Thyroid gland (tissue), 4 donors: ENCODE data around the gene MYO1E. TPM values are rescaled to one million over a fixed set of nuclear protein-coding genes. Genes with fewer than 3 reads are reported as not detected.

Experiments used
- DNase-seq, 2 donors: peaks; one replicate each; pipeline ENCODE4 v3.0.0-alpha.2; 2019
- H3K27ac ChIP-seq, 3 donors: fragments of 200-600 bp; sonication (generic); 1 replicate in 2 of 3; 2 replicates in 1 of 3; pipeline ENCODE4 v1.5.1; 2016 to 2019; ENCODE audit warnings: mild to moderate bottlenecking in 1 of 3, moderate library complexity in 1 of 3
- H3K27me3 ChIP-seq: fragments of 200-600 bp; sonication (generic); one replicate; pipeline ENCODE4 v1.5.1; 2019
- H3K36me3 ChIP-seq, 2 donors: fragments of 200-600 bp; sonication (generic); one replicate each; pipeline ENCODE4 v1.5.1; 2016 to 2019
- H3K4me1 ChIP-seq, 2 donors: fragments of 200-600 bp; sonication (generic); one replicate each; pipeline ENCODE4 v1.5.1; 2017 to 2019
- H3K4me3 ChIP-seq, 3 donors: fragments of 200-600 bp; sonication (generic); replicated peaks in 1 of 3; 1 replicate in 2 of 3; 2 replicates in 1 of 3; pipeline ENCODE4 v1.5.1; 2016; ENCODE audit warnings: mild to moderate bottlenecking in 1 of 3
- H3K9me3 ChIP-seq: fragments of 200-600 bp; sonication (generic); one replicate; pipeline ENCODE4 v1.5.1; 2017
- POLR2A ChIP-seq, 2 donors: fragments of 450-650 bp; IDR thresholded peaks; one replicate each; pipeline ENCODE4 v1.6.1; 2017; ENCODE audit warnings: antibody characterized with exemption in 2 of 2, mild to moderate bottlenecking in 2 of 2, moderate library complexity in 1 of 2
- WGBS, 2 donors: methylation state at CpG; one replicate each; pipeline ENCODE4 v1.1.5; 2017; 5-methylcytosine and 5-hydroxymethylcytosine counted together
- intact Hi-C: fragments of 100-400 bp; cut with DNase I; formaldehyde crosslinking; loops from one replicate; pipeline ENCODE4 v1.15.1; 2023
- total RNA-seq, 4 donors: library from RNA; depleted of rRNA; stranded (reverse); fragments of >200 nt; gene quantifications; one replicate each; pipeline ENCODE4 v1.2.3, GENCODE V29; 2016
- TF ChIP-seq, protein P1 (sequence below), 6 experiments: fragments of 200-600 bp in 3 of 6; fragments of 450-650 bp in 3 of 6; sonication (generic) in 3 of 6; IDR thresholded peaks; one replicate each; pipeline ENCODE4 v1.5.1; 2016 to 2019; ENCODE audit warnings: antibody characterized with exemption in 6 of 6, mild to moderate bottlenecking in 2 of 6, inconsistent platforms in 1 of 6, moderate library complexity in 1 of 6

MYO1E gene
- total RNA-seq, 4 donors from 2014 or later: 19.5 to 56.6 (median 34.6) TPM

DNA sequence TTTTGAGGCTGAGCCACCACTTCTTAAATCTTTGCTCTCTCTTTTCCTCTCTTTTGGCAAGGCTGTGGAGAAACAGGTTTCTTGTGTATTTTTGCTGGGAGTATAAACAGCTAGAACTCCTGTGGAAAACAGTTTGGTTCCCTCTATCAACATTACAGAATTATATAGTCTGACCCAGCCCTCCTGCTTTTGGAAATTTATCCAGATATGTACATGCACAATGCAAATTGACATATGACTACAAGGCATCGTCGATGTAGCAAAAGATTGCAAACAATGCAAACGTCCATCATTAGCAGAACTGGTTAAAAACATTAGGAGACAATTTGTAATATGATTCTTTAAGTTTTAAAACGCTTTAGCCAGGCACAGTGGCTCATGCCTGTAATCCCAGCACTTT lies 12.5 kb upstream of the MYO1E start:
- 85 to 89% methylated on average over 4 of the region's 4 CpGs for WGBS, 2 donors
- H3K27me3 ChIP-seq: no peaks in the 10 kb centered on the region
- H3K27ac ChIP-seq: no peak overlapping the region
- no peak for DNase-seq
- H3K9me3 ChIP-seq: no peaks in the 10 kb centered on the region
- TF ChIP-seq, protein P1, sequence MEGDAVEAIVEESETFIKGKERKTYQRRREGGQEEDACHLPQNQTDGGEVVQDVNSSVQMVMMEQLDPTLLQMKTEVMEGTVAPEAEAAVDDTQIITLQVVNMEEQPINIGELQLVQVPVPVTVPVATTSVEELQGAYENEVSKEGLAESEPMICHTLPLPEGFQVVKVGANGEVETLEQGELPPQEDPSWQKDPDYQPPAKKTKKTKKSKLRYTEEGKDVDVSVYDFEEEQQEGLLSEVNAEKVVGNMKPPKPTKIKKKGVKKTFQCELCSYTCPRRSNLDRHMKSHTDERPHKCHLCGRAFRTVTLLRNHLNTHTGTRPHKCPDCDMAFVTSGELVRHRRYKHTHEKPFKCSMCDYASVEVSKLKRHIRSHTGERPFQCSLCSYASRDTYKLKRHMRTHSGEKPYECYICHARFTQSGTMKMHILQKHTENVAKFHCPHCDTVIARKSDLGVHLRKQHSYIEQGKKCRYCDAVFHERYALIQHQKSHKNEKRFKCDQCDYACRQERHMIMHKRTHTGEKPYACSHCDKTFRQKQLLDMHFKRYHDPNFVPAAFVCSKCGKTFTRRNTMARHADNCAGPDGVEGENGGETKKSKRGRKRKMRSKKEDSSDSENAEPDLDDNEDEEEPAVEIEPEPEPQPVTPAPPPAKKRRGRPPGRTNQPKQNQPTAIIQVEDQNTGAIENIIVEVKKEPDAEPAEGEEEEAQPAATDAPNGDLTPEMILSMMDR (IDR thresholded peaks at IDR 0.05): no peak
- no peak for TF ChIP-seq POLR2A (IDR thresholded peaks at IDR 0.05)
- no peak overlapping the region for H3K4me3 ChIP-seq
- no peaks in the 10 kb centered on the region for H3K36me3 ChIP-seq
- intact Hi-C loops: no loop called here
- H3K4me1 ChIP-seq: no peaks in the 10 kb centered on the region

- Histone ChIP-seq H3K9me3 (no peaks in the 10 kb centered on the region), H3K4me1 (no peaks in the 10 kb centered on the region), H3K36me3 (no peaks in the 10 kb centered on the region), H3K27me3 (no peaks in the 10 kb centered on the region), H3K27ac (no peak overlapping the region), H3K4me3 (no peak overlapping the region)
- TF ChIP-seq, protein P1 (IDR thresholded peaks at IDR 0.05): no peak
- TF ChIP-seq POLR2A (IDR thresholded peaks at IDR 0.05): no peak
- no peak for DNase-seq
- 90 to 95% methylated on average over 3 of the region's 3 CpGs for WGBS, 2 donors
- intact Hi-C loops: no loop called here
Measured at GRCh38 chr15:59384507-59384906, 11.8 kb upstream of the MYO1E start.

GRCh38 chr15:59380902-59381610 lies 8.4 kb upstream of the MYO1E start:
- Histone ChIP-seq H3K4me3 (no peak overlapping the region), H3K36me3 (no peaks in the 10 kb centered on the region), H3K27me3 (no peaks in the 10 kb centered on the region), H3K27ac (no peak overlapping the region), H3K4me1 (no peaks in the 10 kb centered on the region), H3K9me3 (no peaks in the 10 kb centered on the region)
- WGBS, 2 donors: 68 to 75% methylated on average over 7 of the region's 7 CpGs
- no peak for TF ChIP-seq POLR2A (IDR thresholded peaks at IDR 0.05)
- TF ChIP-seq, protein P1 (IDR thresholded peaks at IDR 0.05): no peak
- intact Hi-C loops: no loop called here
- DNase-seq: no peak

- no peaks in the 10 kb centered on the region for H3K36me3 ChIP-seq
- 96 to 97% methylated on average over 1 of the region's 1 CpG for WGBS, 2 donors
- DNase-seq: no peak
- H3K4me3 ChIP-seq: no peak overlapping the region
- intact Hi-C loops: loop anchor here (10.0 kb wide), 2 partner anchors 65 to 135 kb away; no protein-coding TSS in a partner anchor
- H3K4me1 ChIP-seq: no peaks in the 10 kb centered on the region
- H3K27ac ChIP-seq: no peak overlapping the region
- no peaks in the 10 kb centered on the region for H3K9me3 ChIP-seq
- no peak for TF ChIP-seq POLR2A (IDR thresholded peaks at IDR 0.05)
- TF ChIP-seq, protein P1 (IDR thresholded peaks at IDR 0.05): no peak
- no peaks in the 10 kb centered on the region for H3K27me3 ChIP-seq
Measured at GRCh38 chr15:59379531-59379930, 6.9 kb upstream of the MYO1E start.

DNA sequence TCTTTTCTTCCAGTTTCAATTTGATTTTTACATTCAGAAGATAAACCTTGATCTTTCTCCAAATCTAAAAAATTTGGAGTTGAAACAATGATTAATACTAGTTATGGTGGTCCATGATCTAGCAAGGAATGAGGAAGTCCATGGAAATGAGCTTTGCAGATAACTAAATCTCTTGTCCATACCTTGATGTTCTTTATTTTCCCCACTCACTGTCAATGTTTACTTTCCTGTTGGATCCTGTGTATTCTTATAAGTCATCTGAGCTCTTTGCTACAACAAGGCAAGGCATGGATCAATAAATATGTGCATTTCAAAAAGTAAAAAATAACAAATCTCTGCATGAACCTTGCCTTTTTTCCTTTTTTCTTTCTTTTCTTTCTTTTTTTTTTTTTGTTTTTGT lies 6.2 kb upstream of the MYO1E start:
- no peak overlapping the region for H3K4me3 ChIP-seq
- no peaks in the 10 kb centered on the region for H3K36me3 ChIP-seq
- H3K27ac ChIP-seq: no peak overlapping the region
- DNase-seq: no peak
- no peaks in the 10 kb centered on the region for H3K27me3 ChIP-seq
- intact Hi-C loops: loop anchor here (10.0 kb wide), 2 partner anchors 64 to 134 kb away; no protein-coding TSS in a partner anchor
- TF ChIP-seq, protein P1 (IDR thresholded peaks at IDR 0.05): no peak
- TF ChIP-seq POLR2A (IDR thresholded peaks at IDR 0.05): no peak
- no peaks in the 10 kb centered on the region for H3K4me1 ChIP-seq
- no peaks in the 10 kb centered on the region for H3K9me3 ChIP-seq
